Measurements from ENCODE around the gene OPN1SW.

OPN1SW gene

DNA sequence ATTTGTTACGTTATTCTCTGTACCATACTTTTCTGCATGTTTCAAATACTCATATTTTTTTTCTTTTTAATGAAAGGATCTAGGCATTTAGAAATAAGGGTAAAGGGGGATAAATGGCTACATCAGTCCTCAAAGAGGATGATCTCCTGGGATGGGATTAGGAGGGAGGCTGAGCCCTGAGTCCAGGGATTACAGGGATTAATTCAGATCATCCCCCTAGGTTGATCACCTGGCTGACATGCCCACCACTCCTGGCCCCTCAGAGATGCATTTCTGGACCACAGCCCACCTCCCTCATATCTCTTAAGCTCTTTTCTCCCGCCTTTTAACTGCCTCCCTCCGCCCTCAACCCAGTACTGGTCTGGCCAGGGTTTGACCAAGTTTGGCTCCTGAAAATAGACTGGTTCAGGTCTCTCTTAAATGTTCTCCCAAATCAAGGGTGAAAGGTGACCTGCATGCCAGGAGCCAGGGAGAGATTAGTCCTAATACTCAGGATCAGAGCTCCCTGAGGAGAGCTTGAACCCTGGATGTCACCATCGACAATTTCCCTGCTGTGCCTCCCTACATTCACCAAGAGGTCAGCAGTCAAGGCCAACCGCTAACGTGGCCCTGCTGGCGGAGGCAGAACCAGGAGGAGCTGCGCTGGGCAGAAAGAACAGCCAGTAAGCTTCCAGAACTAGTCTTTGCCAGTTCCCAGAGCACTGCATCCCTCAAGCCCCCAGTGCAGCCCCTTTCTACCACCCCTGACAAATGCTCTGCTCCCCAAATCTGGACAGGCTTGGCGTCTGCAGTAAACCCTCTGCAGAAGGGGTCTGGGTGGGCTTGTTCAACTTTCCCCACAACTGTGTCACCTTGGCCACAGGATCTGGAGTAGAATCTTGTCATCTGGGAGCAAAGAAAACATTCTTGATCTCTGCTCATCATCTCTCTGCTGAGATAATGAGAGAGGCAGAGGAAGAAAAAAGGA, 13.1 kb upstream of the OPN1SW start:
- Mint-ChIP-seq H3K27ac (peak overlapping the region; percentile 28), H3K36me3 (no peaks in the 10 kb centered on the region), H3K4me3 (peak overlapping the region; percentile 8), H3K4me1 (peaks cover 8% of the 10 kb centered on the region), H3K9me3 (peaks cover 2% of the 10 kb centered on the region), H3K27me3 (no peaks in the 10 kb centered on the region)
- no peak for DNase-seq (ENCODE audit: low spot score in 2 of 2)
- no peak for ATAC-seq (ENCODE audit: low read depth)

DNA sequence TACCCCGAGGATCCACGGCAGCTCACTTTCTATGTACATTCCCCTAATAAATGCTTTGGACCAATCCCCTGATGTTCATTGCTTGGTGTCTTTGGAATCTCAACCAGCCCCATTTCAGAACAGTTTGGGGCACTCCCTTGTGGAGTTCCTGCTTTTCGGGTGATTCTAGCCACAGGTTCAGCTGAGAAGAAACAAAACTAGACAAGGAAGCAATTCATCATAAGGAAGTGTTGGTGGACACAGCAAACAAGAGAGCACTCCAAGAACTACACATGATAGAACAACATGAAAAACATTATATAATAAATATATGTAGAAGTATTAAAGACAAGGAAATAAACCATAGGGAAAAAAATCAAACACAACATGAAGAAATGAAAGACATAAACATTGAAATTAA, 10.1 kb upstream of the OPN1SW start:
- Mint-ChIP-seq H3K27ac (no peak overlapping the region), H3K4me1 (peaks cover 5% of the 10 kb centered on the region), H3K9me3 (peaks cover 2% of the 10 kb centered on the region), H3K27me3 (no peaks in the 10 kb centered on the region), H3K4me3 (no peak overlapping the region), H3K36me3 (no peaks in the 10 kb centered on the region)
- DNase-seq (ENCODE audit: low spot score in 2 of 2), result no peak
- ATAC-seq (ENCODE audit: low read depth), result no peak

DNA sequence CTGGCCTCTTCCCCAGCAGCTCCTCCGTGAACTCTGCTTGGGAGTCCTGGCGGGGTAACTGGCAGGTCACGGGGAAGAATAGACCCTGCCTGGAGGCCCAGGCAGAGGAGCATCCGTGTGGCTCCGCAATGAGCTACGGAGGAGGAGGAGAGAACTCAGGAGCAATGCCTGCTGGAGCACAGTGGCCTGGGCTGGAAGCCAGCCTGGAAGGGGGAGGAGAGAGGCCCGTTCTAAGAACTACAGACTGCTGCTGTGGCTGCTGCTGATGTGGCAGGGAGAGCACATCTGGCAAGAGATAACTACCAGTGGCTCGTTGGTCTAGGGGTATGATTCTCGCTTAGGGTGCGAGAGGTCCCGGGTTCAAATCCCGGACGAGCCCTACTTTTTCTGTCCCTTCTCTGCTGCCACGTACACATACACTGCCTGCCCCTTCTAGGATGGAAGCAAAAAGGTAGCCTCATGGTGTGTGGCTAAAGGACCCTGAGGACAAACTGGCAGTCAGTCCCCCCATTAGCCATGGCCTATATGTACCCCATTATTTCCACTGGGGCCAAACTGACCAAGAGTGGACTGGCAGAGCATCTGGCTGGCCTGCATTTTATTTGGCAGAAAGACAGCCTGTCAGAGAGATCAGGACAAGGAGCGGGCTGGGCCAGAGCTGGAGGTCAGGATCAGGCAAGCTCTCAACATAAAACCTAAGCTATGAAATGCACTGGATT, 7.7 kb upstream of the OPN1SW start:
- Mint-ChIP-seq H3K36me3 (no peaks in the 10 kb centered on the region), H3K27ac (no peak overlapping the region), H3K27me3 (no peaks in the 10 kb centered on the region), H3K9me3 (peaks cover 2% of the 10 kb centered on the region), H3K4me1 (no peaks in the 10 kb centered on the region), H3K4me3 (no peak overlapping the region)
- DNase-seq (ENCODE audit: low spot score in 2 of 2), result no peak
- ATAC-seq (ENCODE audit: low read depth), result no peak

DNA sequence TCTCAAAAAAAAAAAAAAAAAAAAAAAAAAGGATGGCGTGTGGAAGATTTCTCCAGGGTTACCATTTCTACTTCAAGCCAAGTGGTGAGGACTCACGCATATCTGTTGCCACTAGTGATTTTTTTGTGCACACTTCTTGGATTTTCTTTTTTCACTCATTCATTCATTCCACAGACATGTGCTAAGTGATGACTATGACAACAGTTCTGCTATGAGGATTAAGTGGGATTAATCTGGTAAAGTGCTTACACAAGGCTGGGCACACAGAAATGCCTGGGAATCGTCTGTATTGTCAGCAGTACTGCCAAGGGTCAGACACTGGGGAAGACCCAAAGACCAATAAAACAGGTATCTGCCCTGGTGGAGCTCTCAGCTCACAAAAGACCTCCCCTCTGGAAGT, 6.3 kb upstream of the OPN1SW start:
- Mint-ChIP-seq H3K27ac (no peak overlapping the region), H3K27me3 (no peaks in the 10 kb centered on the region), H3K4me3 (no peak overlapping the region), H3K4me1 (no peaks in the 10 kb centered on the region), H3K36me3 (peaks cover 3% of the 10 kb centered on the region), H3K9me3 (peaks cover 9% of the 10 kb centered on the region)
- ATAC-seq (ENCODE audit: low read depth), result no peak
- DNase-seq (ENCODE audit: low spot score in 2 of 2), result no peak

DNA sequence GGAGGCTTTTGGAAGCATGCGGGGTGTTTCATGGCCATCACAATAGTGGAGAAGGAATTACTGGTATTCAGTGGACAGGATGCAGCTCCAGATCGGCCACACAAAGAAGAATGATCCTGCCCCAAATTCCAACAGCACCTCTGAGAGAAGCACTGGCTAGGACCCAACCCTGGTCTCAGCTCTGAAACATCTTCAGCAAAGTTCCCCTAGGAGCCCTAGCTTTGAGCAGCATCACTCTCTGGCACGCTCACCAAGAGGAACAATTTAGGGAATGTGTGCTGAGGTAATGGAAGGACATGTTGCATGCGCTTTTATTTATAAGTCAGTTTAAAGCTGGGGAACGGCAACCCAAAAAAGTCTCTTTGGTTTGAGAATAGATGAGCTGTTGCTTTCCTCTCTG, 5.5 kb upstream of the OPN1SW start:
- Mint-ChIP-seq H3K9me3 (peaks cover 8% of the 10 kb centered on the region), H3K4me1 (no peaks in the 10 kb centered on the region), H3K27ac (no peak overlapping the region), H3K27me3 (no peaks in the 10 kb centered on the region), H3K4me3 (no peak overlapping the region), H3K36me3 (peaks cover 3% of the 10 kb centered on the region)
- ATAC-seq (ENCODE audit: low read depth) (no peak), DNase-seq (ENCODE audit: low spot score in 2 of 2) (no peak)

DNA sequence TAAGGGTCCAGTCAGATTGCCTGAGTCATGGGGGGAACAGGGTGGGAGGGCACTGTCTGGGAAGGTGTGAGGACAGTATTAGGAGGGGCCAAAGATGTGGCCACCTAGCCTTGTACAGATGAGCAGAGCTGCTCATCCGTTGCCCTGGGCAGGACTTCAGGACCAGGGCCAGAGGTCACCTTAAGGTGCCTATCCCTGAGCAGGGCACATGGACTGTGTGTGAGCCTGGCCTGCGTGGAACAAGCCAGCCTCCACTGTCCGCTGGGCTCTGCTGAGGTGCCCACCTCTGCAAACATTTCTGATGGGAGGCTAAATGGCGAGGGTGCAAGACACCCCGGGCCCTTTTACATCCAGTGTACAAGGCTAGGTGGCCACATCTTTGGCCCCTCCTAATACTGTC, 3.4 kb upstream of the OPN1SW start:
- no peaks in the 10 kb centered on the region for H3K27me3 Mint-ChIP-seq
- H3K4me3 Mint-ChIP-seq, result no peak overlapping the region
- no peak overlapping the region for H3K27ac Mint-ChIP-seq
- no peak for ATAC-seq (ENCODE audit: low read depth)
- H3K4me1 Mint-ChIP-seq, result no peaks in the 10 kb centered on the region
- no peak for DNase-seq (ENCODE audit: low spot score in 2 of 2)
- peaks cover 7% of the 10 kb centered on the region for H3K9me3 Mint-ChIP-seq
- H3K36me3 Mint-ChIP-seq, result peaks cover 6% of the 10 kb centered on the region

DNA sequence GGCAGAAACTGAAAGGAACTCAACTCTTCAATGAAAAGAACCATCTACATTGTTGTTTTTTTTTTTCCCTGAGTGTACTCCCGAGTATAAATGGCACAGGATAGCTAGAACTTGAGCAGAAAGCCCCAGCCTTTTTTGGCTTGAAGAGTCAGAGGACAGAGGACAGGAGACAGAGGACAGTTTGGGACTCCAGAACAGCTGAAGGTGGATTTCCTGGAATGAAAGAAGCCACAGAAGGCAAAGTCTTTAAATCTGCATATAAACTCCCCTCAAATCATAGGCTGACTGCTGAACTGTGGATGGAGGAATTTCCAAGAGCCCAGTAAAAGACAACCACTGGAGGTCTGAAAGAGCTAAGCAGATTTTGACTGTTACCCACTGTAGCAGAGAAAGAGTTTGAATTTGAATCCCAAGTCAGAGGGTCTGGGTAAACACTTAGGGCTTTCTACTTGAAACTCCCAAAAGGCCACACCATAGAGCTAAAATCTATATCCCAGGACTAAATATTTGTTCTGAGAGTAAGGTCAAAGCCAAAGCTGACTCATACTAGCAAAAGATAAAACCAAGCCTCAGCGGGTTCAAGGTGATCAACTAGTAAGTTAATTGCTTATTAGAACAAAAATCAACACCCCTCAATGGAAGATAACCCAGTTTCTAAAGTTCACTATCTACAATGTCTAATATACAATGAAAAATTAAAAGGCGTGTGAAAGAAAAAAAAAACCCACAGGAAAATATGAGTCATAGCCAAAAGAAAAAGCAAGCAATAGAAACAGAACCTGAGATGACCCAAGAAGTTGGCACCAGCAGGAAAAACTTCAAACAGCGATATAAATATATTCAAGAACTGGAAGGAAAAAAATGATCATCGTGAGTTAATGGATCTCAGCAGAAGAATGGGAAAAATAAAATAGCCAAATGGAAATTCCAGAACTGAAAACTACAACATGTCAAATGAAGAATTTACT, 1.8 kb upstream of the OPN1SW start:
- no peak for ATAC-seq (ENCODE audit: low read depth)
- H3K4me3 Mint-ChIP-seq, result no peak overlapping the region
- peaks cover 7% of the 10 kb centered on the region for H3K9me3 Mint-ChIP-seq
- peaks cover 12% of the 10 kb centered on the region for H3K36me3 Mint-ChIP-seq
- no peak for DNase-seq (ENCODE audit: low spot score in 2 of 2)
- no peaks in the 10 kb centered on the region for H3K4me1 Mint-ChIP-seq
- no peaks in the 10 kb centered on the region for H3K27me3 Mint-ChIP-seq
- H3K27ac Mint-ChIP-seq, result no peak overlapping the region

DNA sequence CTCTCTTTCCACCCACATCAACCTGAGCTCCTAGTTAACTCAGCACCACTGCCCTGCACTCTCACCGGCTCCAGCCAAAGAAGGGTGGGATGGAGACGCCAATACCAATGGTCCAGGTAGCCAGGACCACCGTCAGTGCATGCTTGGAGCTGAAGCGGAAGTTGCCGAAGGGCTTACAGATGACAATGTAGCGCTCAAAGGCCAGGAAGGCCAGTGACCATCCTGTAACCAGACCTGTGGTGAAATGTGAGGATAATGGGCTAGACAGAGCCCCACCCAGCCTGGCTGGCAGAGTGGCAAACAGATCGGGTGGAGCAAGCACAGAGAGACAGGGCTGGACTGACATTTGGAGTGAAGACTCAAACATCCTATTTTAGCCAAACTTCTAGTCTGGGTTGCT, 673 bp downstream of the OPN1SW start:
- ATAC-seq (ENCODE audit: low read depth) (no peak), DNase-seq (ENCODE audit: low spot score in 2 of 2) (no peak)
- Mint-ChIP-seq H3K4me1 (no peaks in the 10 kb centered on the region), H3K27me3 (no peaks in the 10 kb centered on the region), H3K36me3 (peaks cover 20% of the 10 kb centered on the region), H3K27ac (no peak overlapping the region), H3K9me3 (peaks cover 7% of the 10 kb centered on the region), H3K4me3 (no peak overlapping the region)

DNA sequence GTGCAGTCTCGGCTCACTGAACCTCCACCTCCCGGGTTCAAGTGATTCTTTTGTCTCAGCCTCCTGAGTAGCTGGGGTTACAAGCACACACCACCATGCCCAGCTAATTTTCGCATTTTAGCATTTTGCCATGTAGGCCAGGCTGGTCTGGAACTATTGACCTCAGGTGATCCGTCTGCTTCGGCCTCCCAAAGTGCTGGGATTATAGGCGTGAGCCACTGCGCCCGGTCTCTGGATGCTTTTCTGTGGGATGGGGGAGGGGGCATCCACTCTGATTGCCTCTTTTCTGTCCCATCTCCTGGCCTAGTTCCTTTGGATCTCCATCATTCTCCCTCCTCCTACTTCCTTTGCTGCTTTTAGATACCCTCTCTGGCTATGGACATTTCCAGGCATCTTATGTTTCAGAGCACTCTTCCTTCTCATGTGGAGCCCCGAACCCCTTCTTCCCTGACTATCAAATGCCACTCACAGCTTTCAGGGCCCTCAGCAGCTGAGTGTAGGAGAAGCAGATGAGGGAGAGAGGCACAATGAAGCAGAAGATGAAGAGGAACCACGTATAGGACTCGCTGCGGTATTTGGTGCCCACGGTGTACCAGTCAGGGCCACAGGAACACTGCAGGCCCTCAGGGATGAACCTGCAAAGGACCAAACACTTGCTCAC, 1.4 kb downstream of the OPN1SW start:
- no peak for ATAC-seq (ENCODE audit: low read depth)
- no peak for DNase-seq (ENCODE audit: low spot score in 2 of 2)
- peaks cover 26% of the 10 kb centered on the region for H3K36me3 Mint-ChIP-seq

DNA sequence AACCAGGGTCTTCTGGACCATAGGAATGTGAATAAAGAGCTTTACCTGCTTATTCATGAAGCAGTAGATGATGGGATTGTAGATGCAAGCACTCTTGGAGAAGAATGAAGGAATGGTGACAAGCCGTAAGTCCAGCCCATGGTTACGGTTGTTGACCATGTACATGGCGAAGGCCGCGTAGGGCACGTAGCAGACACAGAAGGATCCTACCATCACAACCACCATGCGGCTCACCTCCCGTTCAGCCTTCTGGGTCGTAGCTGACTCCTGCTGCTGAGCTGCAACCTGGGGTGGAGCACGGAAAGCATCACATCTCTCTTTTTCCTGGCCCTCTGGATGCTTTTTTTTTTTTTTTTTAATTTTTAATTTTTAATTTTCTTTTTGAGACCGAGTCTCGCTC, 2.0 kb downstream of the OPN1SW start:
- no peak overlapping the region for H3K4me3 Mint-ChIP-seq
- H3K27ac Mint-ChIP-seq, result no peak overlapping the region
- peaks cover 7% of the 10 kb centered on the region for H3K9me3 Mint-ChIP-seq
- peaks cover 26% of the 10 kb centered on the region for H3K36me3 Mint-ChIP-seq
- H3K27me3 Mint-ChIP-seq, result no peaks in the 10 kb centered on the region
- no peaks in the 10 kb centered on the region for H3K4me1 Mint-ChIP-seq
- no peak for ATAC-seq (ENCODE audit: low read depth)
- DNase-seq (ENCODE audit: low spot score in 2 of 2), result no peak

More for the DNA sequence above, 1.4 kb downstream of the OPN1SW start:
- H3K9me3 Mint-ChIP-seq, result peaks cover 7% of the 10 kb centered on the region
- no peak overlapping the region for H3K4me3 Mint-ChIP-seq
- H3K4me1 Mint-ChIP-seq, result no peaks in the 10 kb centered on the region
- no peak overlapping the region for H3K27ac Mint-ChIP-seq
- no peaks in the 10 kb centered on the region for H3K27me3 Mint-ChIP-seq

DNA sequence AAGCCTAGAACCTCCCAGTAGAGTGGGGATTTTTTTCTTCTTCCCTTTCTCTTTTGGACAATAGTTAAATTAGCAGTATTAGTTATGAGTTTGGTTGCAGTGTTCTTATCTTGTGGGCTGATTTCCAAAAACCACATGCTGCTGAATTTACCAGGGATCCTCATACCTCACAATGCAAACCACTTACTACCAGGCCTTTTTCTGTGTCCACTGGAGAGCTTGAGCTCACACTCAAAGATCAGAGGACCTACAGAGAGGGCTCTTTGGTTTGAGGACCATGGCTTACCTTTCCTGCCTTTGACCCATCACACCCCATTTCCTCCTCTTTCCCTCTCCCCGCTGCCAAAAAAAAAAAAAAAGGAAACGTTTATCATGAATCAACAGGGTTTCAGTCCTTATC, 5.4 kb downstream of the OPN1SW start:
- DNase-seq (ENCODE audit: low spot score in 2 of 2) (no peak), ATAC-seq (ENCODE audit: low read depth) (no peak)
- Mint-ChIP-seq H3K4me3 (no peak overlapping the region), H3K27ac (peak overlapping the region; percentile 14), H3K9me3 (no peaks in the 10 kb centered on the region), H3K4me1 (no peaks in the 10 kb centered on the region), H3K27me3 (no peaks in the 10 kb centered on the region), H3K36me3 (peaks cover 26% of the 10 kb centered on the region)

DNA sequence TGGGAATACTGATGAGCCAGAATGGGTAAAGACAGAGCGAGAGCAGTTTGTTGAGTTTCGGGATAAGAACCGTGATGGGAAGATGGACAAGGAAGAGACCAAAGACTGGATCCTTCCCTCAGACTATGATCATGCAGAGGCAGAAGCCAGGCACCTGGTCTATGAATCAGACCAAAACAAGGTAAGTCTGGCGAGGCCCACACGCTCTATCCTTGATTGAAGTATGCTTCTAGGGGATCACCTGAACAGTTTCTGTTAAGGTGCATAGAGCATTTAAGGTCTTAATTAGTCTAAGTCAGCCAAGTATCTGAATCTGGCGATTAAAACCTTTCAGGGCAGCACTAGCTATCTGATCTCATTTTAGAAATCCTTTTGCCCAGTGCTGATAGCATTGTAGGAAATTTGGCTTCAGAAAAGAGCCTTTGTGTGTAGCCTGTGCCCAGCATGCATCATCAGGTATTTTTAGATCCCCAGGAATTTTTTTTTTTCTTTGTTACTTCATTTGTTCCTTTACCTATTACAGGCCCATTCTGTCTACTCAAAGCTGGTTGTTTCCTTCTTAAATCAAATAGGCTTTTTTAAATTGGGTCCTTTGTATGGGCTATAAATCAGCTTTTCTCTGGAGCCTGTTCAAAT, 8.0 kb downstream of the OPN1SW start:
- H3K4me3 Mint-ChIP-seq, result no peak overlapping the region
- no peaks in the 10 kb centered on the region for H3K4me1 Mint-ChIP-seq
- no peak overlapping the region for H3K27ac Mint-ChIP-seq
- ATAC-seq (ENCODE audit: low read depth) (no peak), DNase-seq (ENCODE audit: low spot score in 2 of 2) (no peak)
- no peaks in the 10 kb centered on the region for H3K9me3 Mint-ChIP-seq
- peaks cover 20% of the 10 kb centered on the region for H3K36me3 Mint-ChIP-seq
- no peaks in the 10 kb centered on the region for H3K27me3 Mint-ChIP-seq

DNA sequence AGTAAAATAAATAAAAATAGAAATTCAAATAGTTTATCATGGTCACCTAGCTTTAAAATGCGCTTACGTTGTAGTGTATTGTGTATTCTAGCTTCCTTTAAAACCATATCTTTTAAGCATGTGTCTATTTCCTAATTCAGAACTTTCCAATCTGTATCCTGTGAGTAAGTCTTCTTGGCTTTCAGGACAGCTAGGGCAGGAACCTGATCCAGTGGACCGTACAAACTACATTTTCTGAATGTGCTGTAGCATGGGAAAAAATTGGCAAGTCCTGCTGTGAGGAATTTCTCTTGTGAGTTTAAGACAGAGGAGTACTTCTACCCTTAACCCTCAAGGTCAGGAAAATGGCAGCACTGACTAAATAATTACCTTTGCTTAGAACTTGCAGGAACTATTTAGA, 12.1 kb downstream of the OPN1SW start:
- no peaks in the 10 kb centered on the region for H3K4me1 Mint-ChIP-seq
- H3K27ac Mint-ChIP-seq, result no peak overlapping the region

More for the DNA sequence above, 12.1 kb downstream of the OPN1SW start:
- Mint-ChIP-seq H3K36me3 (peaks cover 13% of the 10 kb centered on the region), H3K4me3 (no peak overlapping the region), H3K27me3 (no peaks in the 10 kb centered on the region), H3K9me3 (no peaks in the 10 kb centered on the region)
- DNase-seq (ENCODE audit: low spot score in 2 of 2) (no peak), ATAC-seq (ENCODE audit: low read depth) (no peak)
